ENCODE data around the gene TSR1.

The TSR1 gene

DNA sequence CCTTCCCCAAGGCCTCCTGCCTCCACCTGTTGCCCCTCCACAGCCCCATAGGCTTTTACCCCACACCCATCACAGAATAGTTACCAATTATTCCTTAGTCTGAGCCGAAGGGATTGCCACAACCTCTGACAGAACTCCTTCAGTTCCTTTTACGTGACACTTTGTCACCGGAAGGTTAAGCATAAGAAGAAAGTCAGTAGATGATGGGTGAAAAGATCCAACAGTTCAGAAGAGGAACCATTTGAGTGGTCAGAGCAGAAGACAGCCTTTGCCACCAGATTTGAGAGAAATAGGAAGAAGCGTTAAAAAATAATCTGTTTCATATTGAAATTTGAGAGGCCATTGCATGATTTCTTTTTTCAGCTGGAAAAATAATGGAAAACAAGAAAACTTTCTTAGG lies 31.3 kb downstream of the TSR1 start:
- no peak for DNase-seq (ENCODE audit: low spot score)
- TF ChIP-seq, protein P1, sequence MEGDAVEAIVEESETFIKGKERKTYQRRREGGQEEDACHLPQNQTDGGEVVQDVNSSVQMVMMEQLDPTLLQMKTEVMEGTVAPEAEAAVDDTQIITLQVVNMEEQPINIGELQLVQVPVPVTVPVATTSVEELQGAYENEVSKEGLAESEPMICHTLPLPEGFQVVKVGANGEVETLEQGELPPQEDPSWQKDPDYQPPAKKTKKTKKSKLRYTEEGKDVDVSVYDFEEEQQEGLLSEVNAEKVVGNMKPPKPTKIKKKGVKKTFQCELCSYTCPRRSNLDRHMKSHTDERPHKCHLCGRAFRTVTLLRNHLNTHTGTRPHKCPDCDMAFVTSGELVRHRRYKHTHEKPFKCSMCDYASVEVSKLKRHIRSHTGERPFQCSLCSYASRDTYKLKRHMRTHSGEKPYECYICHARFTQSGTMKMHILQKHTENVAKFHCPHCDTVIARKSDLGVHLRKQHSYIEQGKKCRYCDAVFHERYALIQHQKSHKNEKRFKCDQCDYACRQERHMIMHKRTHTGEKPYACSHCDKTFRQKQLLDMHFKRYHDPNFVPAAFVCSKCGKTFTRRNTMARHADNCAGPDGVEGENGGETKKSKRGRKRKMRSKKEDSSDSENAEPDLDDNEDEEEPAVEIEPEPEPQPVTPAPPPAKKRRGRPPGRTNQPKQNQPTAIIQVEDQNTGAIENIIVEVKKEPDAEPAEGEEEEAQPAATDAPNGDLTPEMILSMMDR (IDR thresholded peaks at IDR 0.05; ENCODE audit: extremely low read depth, missing control alignments), result no peak

DNA sequence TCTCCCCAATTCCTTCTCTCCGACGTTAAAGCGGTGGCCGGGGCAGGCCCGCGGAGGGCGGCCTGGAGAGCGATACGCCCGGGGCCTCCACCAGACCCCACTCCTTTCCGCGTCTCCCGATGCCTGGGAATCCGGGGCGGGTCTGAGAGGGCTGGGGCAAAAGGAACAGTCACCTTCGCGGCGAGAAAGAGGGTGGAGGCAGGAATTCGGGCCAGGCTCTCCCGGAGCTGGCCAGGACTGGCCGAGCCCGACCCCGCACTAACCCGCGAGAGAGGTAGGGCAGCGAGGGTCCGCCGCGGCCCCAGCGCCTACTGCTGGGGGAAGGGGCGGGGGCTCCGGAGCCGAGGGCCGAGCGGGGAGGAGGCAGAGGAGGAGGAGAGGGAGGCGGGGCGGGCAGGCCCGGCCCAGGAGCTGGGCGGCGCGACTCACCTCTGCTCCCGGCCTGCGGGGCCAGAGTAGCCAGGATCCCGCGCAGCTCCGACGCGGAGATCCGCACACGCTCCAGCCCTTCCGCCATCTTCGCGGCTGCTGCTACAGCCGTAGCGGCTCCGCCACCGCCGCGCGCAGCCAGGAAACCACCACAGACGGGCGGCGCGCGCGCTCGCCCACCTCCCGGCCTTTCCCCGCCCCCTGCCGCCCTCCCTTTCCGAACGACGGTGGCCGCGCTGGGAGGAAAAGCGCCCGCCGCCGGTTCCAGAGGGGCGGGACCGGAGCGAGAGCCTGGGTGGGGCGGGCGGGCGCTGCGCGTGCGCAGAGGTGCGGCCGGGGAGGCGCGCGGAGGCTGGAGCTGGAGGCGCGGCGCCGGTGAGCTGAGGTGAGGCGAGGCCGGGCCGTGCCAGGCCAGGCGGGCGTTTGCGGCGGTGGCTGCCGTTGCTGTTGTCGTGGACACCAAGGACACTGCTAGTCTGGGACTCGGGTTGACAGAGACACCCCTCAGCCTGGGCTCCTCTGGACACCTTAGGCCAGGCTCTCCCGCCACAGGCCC lies 32.8 kb downstream of the TSR1 start, which contains the start of the genes SMG6 and SRR:
TSS of gene SMG6 (minus strand) at position 582 of the 985 bp plus-strand sequence. CDS start at position 517, 65 bp downstream.
TSS of gene SRR (plus strand) at position 747 of the 985 bp plus-strand sequence. CDS start 11,611 bp downstream, outside the sequence.
- peak; percentile 100 for DNase-seq (ENCODE audit: low spot score)

DNA sequence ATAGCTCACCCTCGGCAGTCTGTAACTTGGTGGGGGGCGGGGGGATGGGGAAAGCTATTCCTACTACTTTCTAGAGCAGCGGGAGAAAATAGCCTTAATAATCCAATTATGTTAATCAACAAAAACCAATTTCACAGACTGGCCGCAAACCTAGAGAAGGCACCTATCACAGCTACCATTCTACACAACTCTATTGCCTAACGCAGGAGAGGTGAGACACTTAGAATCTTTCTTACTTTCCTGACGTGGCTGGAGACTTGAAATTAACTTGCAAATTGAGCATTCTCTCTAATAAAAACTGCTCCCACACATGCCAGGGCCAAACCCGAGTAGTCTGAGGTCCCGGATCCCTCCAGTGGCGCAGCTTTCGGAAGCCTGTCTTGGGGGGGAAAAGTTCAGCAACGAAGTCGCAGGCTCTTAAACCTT lies 33.5 kb downstream of the TSR1 start:
- DNase-seq (ENCODE audit: low spot score), result peak; percentile 32
- TF ChIP-seq, protein P1 (IDR thresholded peaks at IDR 0.05; ENCODE audit: extremely low read depth, missing control alignments), result no peak

More for the DNA sequence above, 32.8 kb downstream of the TSR1 start, which contains the start of the genes SMG6 and SRR:
- TF ChIP-seq, protein P1 (IDR thresholded peaks at IDR 0.05; ENCODE audit: extremely low read depth, missing control alignments), result no peak

DNA sequence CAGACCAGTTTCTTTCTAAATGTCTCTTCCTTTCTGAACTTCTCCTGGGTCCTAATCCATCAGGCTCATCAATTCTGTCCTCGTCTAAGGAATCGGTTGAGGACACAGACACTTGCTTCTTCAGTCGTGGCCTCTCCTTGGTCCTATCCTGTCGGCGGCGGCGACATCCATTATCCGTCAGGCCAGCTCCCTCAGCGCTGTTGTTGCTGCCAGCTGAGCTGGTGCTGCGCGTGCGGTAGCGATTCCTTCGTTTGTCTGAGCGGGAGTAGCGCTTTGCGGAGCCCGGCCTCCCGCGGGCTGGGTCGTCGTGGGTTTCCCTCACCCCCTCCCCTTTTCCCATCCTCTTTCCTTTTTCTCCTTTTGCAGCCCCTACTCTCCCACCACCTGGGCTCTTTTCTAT lies 36.5 kb downstream of the TSR1 start:
- TF ChIP-seq, protein P1 (IDR thresholded peaks at IDR 0.05; ENCODE audit: extremely low read depth, missing control alignments), result no peak
- no peak for DNase-seq (ENCODE audit: low spot score)

DNA sequence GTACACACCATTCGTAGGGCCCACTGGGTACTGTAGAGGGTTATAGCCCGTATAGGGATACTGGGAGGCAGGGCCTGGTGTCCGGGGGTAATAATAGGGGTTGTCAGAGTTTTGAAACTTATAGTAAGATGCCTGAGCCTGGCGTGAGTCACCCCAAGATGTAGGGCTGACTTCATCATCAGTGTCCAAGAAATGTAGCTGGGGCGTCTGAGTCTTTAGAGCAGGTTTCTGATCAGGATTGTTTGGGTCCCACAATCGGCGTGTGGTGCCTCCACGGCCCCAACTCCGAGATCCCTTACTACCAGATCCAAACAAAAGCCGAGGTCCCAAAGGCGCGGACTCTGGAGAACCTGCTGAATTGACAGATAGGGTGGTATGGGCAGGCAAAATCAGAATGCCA lies 37.1 kb downstream of the TSR1 start:
- TF ChIP-seq, protein P1 (IDR thresholded peaks at IDR 0.05; ENCODE audit: extremely low read depth, missing control alignments), result no peak
- no peak for DNase-seq (ENCODE audit: low spot score)

- TF ChIP-seq, protein P1 (IDR thresholded peaks at IDR 0.05; ENCODE audit: extremely low read depth, missing control alignments), result no peak
- DNase-seq (ENCODE audit: low spot score), result no peak
These were observed 39.2 kb downstream of the TSR1 start for GRCh38 chr17:2297023-2297422.

DNA sequence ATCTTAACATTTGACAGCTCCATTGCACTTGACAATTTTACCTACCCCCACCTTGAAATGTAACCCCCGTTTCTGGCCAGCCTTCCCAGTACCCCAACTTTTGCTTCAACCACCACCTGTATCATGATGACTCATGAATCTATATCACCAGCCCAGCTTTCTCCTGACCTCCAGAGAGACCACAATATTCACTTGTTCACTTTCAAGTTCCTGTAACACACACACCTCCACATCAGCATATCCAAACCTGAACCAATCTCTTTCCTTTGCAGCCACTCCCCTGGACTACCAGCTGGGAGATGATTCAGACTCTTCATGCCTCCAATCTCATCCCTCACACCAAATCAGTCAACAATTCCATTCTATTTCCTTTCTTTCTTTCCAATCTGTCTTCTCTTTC lies 40.7 kb downstream of the TSR1 start:
- no peak for DNase-seq (ENCODE audit: low spot score)
- TF ChIP-seq, protein P1 (IDR thresholded peaks at IDR 0.05; ENCODE audit: extremely low read depth, missing control alignments), result no peak
